GM19043 (cell line): Measurements from ENCODE around the gene UGT2A3.
A peak's percentile ranks its signal among the peaks of the same experiment; 100 is the strongest.

Experiments
- ATAC-seq: cut with Tn5 transposase; IDR thresholded peaks from one replicate; pipeline ENCODE4 v1.9.1; 2021; ENCODE audit warnings: low read depth; ENCODE audit not compliant: unreplicated experiment

Gene UGT2A3

DNA sequence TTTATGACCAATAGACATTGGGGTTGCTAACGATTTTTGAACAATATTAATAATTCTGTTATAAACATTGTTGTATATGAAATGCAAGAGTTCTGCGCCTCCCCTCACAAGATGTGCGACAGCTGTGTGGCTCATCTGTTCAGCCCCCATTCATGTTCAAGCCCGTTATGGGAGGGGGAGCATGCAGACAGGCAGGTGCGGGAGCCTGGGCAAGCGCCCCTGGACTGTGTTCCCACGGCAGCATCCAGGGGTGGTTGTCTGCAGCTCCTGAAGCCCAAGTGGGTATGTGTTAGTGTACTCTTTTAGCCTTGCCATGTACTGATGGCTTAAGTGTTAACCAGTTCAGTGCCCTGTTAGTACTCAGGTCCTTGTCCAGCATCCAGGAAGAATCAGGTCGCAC, 34.6 kb downstream of the UGT2A3 start:
- ATAC-seq = no peak

DNA sequence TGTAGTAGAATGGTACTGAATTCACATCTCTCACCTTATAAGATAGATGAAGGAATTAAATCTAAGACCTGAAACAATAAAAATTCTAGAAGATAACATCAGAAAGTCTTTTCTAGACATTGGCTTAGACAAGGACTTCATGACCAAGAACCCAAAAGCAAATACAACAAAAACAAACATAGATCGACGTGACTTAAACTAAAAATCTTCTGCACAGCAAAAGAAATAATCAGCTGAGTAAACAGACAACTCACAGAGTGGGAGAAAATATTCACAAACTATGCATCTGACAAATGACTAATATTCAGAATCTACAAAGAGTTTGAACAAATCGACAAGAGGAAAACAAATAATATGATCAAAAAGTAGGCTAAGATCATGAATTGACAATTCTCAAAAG, 38.8 kb downstream of the UGT2A3 start:
- no peak for ATAC-seq

GRCh38 chr4:68909385-68909784, 42.2 kb downstream of the UGT2A3 start:
- no peak for ATAC-seq

- ATAC-seq = no peak
These were observed 43.6 kb downstream of the UGT2A3 start for GRCh38 chr4:68907788-68908700.

- ATAC-seq = no peak
These were observed 44.4 kb downstream of the UGT2A3 start for GRCh38 chr4:68907245-68907644.

DNA sequence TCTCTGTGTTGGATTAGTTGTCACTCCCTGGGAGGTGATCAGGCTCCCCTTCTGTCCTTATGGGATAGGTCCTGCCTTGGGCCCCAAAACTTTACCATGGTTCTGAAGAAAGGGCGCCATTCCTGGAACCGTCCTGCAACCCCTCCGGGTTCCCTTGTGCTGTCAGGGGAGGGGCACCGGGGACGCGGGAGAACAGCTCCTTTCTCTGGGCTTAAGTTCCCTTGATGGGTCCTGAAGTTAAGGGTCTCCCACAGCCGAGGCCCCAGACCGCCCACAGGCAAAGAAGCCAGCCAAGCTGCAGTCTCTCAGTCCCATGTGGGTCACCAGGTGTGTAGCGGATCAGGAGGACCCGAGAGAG, 44.8 kb downstream of the UGT2A3 start:
- ATAC-seq = no peak

DNA sequence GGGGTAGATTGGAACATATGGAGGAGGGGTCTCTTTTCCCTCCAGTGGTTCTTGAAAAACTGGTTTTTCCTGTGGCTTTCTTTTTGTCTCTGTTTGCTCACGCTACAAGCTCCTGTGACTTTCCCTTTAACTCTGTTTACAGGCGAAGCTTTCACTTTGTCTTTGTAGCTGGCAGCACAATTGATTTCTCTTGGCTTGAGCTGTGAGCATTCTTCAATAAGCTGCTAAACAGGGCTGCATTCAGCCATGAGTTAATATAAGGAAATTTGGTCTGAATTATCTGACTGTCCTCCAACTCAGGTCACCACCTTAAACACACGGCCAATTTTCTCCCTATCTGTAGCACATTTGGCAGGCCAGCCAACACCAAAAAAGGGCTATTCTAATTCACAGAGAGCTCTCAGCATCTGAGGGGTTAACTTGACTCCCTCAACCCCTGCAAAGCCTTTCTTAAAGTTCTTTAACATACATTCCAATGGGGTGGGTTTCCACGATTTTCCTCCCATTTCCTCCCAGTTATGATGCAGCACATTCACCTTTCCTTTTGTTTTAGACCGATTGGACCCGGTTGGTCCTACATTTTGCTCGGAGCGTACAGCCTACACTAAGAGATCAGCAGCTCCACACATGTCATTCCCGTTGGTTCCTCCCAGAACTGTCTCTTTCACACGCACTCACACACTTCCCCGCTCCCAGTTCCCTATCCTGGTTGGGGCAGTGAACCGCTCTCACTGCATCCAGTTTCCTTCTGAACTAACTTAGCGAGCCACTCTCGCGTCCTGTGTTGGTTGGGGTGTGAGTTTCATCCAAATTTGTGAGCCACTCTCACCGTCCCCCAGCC, 45.4 kb downstream of the UGT2A3 start:
- ATAC-seq = no peak

DNA sequence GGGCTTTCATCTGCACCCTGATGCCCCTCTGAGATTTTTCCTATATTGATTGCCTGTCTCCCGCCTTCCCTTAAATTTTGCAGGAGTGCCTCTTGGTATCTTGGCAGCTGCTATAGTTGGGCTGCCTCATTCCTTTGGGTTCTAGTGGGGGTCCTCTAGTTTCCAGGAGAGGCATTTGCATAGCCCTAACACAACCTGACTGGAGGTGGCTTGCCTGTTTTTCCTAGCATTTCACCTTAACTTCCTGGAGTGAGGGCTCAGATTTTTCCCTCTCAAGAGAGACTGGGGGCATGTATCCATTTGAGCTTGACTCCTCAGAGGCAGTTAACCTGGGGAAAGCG, 46.0 kb downstream of the UGT2A3 start:
- no peak for ATAC-seq

- peak; percentile 53 for ATAC-seq
These were observed 46.8 kb downstream of the UGT2A3 start for GRCh38 chr4:68904786-68905185.

DNA sequence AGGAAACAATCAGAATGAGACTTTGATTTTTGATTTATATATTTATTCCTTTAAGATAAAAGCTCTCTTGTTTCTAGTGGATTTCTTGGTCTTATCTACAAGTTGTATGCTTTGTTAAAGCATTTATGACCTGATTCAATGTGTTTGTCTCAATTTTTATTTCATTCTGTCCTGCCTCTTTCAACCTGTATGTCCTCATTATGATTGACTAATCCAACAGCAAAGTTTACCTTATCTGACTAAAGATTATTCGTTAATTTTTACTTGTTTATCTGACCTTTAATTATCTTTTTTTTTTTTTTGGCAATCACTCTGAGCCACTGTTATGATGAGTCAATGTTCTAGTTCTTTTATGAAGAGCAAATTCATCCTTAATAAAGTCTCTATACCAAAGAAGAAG, 54.9 kb downstream of the UGT2A3 start:
- no peak for ATAC-seq

DNA sequence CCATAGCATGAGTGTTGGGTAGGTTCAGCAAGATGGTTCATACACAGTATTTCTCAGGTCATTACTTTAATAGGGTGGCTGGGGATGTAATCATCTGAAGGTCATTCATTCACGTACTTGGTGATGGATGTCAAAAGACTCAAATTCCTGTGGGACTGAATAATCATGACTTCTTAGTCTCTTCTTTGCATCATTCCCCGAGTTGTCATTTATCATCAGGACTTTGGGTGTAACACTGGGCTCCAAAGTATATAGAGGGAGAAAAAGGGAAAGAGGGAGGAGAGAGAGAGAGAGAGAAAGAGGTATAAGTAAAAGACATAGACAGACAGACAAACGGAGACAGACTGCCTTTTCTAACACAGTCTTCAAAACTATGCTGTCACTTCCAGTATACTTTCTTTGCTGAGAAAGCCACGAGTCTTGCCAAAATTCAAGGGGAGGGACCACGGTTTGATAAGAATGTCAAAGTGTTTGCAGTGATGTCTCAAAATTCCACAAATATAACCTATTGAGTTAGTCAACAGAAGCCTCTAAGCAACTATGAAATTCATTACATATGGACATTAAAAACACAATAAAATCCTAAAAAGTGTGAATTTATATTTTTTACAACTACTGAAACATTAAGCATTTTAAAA, 55.9 kb downstream of the UGT2A3 start:
- no peak for ATAC-seq

DNA sequence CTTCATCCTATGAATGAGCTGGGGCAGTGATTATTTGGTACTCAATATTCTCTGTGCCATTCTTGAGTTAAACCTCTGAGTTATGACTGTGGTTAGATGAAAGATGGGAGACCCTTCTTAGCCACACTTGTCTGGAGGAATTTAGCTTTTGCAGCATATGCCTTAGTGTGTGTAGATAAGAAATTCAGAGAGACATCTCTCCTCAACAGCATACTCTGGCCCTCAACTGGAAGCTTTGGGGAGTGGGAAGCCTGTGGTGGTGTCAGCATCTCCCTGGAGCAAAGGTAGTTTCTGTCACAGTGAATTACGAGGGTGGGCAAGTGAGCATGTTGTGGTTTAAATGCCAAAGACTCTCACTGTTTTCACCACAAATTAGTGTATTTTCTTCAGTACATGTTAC, 58.7 kb downstream of the UGT2A3 start:
- no peak for ATAC-seq

DNA sequence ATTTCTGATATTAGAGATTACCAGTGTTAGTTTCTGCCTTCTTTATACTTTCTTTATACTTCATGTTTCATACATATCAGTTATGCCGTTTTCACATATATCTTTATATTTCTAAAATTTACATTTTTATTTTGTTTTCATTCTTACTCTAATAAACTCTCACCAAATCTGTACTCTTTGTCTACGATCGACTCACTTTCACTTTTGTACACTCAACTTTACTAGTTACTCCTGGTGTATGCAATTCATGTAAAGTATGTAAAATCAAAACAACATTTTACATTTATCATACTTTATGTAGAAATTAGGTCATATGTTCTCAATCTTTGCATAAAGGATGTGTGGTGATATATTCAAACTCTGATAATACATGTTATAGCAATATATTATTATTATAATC, 59.9 kb downstream of the UGT2A3 start:
- ATAC-seq = no peak

DNA sequence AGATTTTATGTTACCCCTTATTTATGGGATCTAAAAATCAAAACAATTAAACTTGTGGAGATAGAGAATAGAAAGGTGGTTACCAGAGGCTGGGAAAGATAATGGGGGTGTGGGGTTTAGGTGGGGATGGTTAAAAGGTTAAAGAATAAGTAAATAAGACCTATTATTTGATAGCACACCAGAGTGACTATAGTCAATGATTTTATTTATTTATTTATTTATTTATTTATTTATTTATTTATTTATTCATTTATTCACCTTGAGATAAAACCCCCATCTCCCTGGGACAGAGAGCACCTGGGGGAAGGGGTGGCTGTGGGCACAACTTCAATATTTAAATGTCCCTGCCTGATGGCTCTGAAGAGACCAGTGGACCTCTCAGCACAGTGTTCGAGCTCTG, 66.1 kb downstream of the UGT2A3 start:
- ATAC-seq = no peak

- no peak for ATAC-seq
These were observed 67.7 kb downstream of the UGT2A3 start for GRCh38 chr4:68883870-68884269.
